DOHH2 (cell line): ENCODE data around the gene GOLGA5.

Experiments used
- H3F3A ChIP-seq: fragments of 200-600 bp; sonication (generic), shearing (Covaris generic); 2 replicates; pipeline ENCODE4 v1.6.0; 2016; ENCODE audit warnings: antibody characterized with exemption, mild to moderate bottlenecking; ENCODE audit not compliant: control insufficient read depth, insufficient read depth
- H3K27ac ChIP-seq: fragments of 200-600 bp; sonication (generic); 2 replicates; pipeline ENCODE4 v1.5.1; 2014; ENCODE audit warnings: low read depth, mild to moderate bottlenecking, low read length, moderate library complexity
- H3K27me3 ChIP-seq: fragments of 200-600 bp; sonication (generic); 2 replicates; pipeline ENCODE4 v1.6.1; 2014; ENCODE audit warnings: mild to moderate bottlenecking, low read length, mixed read lengths; ENCODE audit not compliant: control insufficient read depth
- H3K36me3 ChIP-seq: fragments of 200-600 bp; sonication (generic); 2 replicates; pipeline ENCODE4 v1.6.1; 2014; ENCODE audit warnings: mild to moderate bottlenecking, low read length, moderate library complexity, mixed read lengths; ENCODE audit not compliant: control insufficient read depth
- H3K4me1 ChIP-seq: fragments of 200-600 bp; sonication (generic); 2 replicates; pipeline ENCODE4 v1.6.1; 2014; ENCODE audit warnings: mild to moderate bottlenecking, low read length, mixed read lengths; ENCODE audit not compliant: control insufficient read depth
- H3K4me2 ChIP-seq: fragments of 200-600 bp; sonication (generic); 2 replicates; pipeline ENCODE4 v1.6.0; 2014; ENCODE audit warnings: mild to moderate bottlenecking, low read length, moderate library complexity
- H3K4me3 ChIP-seq: fragments of 200-600 bp; sonication (generic); 2 replicates; pipeline ENCODE4 v1.5.1; 2014; ENCODE audit warnings: mild to moderate bottlenecking, low read length, mixed read lengths
- H3K79me2 ChIP-seq: fragments of 200-600 bp; sonication (generic); 2 replicates; pipeline ENCODE4 v1.6.1; 2014; ENCODE audit warnings: mild to moderate bottlenecking, low read length, mixed read lengths; ENCODE audit not compliant: control insufficient read depth
- H3K9me2 ChIP-seq: fragments of 200-600 bp; sonication (generic); replicated peaks from 2 replicates; pipeline ENCODE4 v1.6.1; 2014; ENCODE audit warnings: mild to moderate bottlenecking, low read length, mixed read lengths; ENCODE audit not compliant: control insufficient read depth
- H3K9me3 ChIP-seq: fragments of 200-600 bp; sonication (generic); 2 replicates; pipeline ENCODE4 v1.6.1; 2014; ENCODE audit warnings: antibody characterized with exemption, low read length, mixed read lengths; ENCODE audit not compliant: control insufficient read depth, insufficient read depth
- H4K20me1 ChIP-seq: fragments of 200-600 bp; sonication (generic); 2 replicates; pipeline ENCODE4 v1.6.0; 2014; ENCODE audit warnings: low read depth, mild to moderate bottlenecking, antibody characterized with exemption, low read length, moderate library complexity; ENCODE audit not compliant: control insufficient read depth, insufficient read depth
- CTCF ChIP-seq: fragments of 200-600 bp; sonication (generic); IDR thresholded peaks from one replicate; pipeline ENCODE4 v1.5.1; 2014; ENCODE audit warnings: antibody characterized with exemption, mild to moderate bottlenecking, low read depth, low read length; ENCODE audit not compliant: poor library complexity, severe bottlenecking
- EZH2phosphoT487 ChIP-seq: fragments of 200-600 bp; sonication (generic); IDR thresholded peaks from 2 replicates; pipeline ENCODE4 v1.6.1; 2017; ENCODE audit warnings: borderline replicate concordance, mild to moderate bottlenecking, antibody characterized with exemption, low read length, moderate library complexity, mixed read lengths

Gene GOLGA5

GRCh38 chr14:92780444-92781232 is 13.5 kb upstream of the GOLGA5 start:
- no peak for TF ChIP-seq EZH2phosphoT487
- no peak for TF ChIP-seq CTCF
- Histone ChIP-seq H3K4me3 (no peak overlapping the region), H4K20me1 (no peaks in the 10 kb centered on the region), H3K27ac (no peak overlapping the region), H3K9me2 (no peaks in the 10 kb centered on the region), H3K79me2 (no peaks in the 10 kb centered on the region), H3K9me3 (no peaks in the 10 kb centered on the region), H3K4me1 (no peaks in the 10 kb centered on the region), H3K27me3 (no peaks in the 10 kb centered on the region), H3K36me3 (no peaks in the 10 kb centered on the region), H3K4me2 (no peak overlapping the region), H3F3A (no peaks in the 10 kb centered on the region)

GRCh38 chr14:92781350-92781749 is 12.8 kb upstream of the GOLGA5 start:
- Histone ChIP-seq H3F3A (no peaks in the 10 kb centered on the region), H4K20me1 (no peaks in the 10 kb centered on the region), H3K9me3 (no peaks in the 10 kb centered on the region), H3K27ac (no peak overlapping the region), H3K4me3 (no peak overlapping the region), H3K36me3 (no peaks in the 10 kb centered on the region), H3K27me3 (no peaks in the 10 kb centered on the region), H3K4me2 (no peak overlapping the region), H3K79me2 (no peaks in the 10 kb centered on the region), H3K9me2 (no peaks in the 10 kb centered on the region), H3K4me1 (no peaks in the 10 kb centered on the region)
- TF ChIP-seq EZH2phosphoT487 (no peak), CTCF (no peak)

- Histone ChIP-seq H3K9me3 (peaks cover 4% of the 10 kb centered on the region; the same call in 1 of the 2 replicates), H4K20me1 (no peaks in the 10 kb centered on the region), H3K4me1 (peaks cover 3% of the 10 kb centered on the region), H3K27me3 (no peaks in the 10 kb centered on the region), H3K27ac (no peak overlapping the region), H3K9me2 (no peaks in the 10 kb centered on the region), H3F3A (no peaks in the 10 kb centered on the region), H3K4me3 (no peak overlapping the region), H3K4me2 (no peak overlapping the region), H3K79me2 (no peaks in the 10 kb centered on the region), H3K36me3 (no peaks in the 10 kb centered on the region)
- no peak for TF ChIP-seq EZH2phosphoT487
- peak; percentile 59 for TF ChIP-seq CTCF
These were observed 10.2 kb upstream of the GOLGA5 start for GRCh38 chr14:92783813-92784431.
